H7 (cell line): ENCODE data around the gene SLC7A5. TPM values are rescaled to one million over a fixed set of nuclear protein-coding genes. Genes with fewer than 3 reads are reported as not detected.
"Not testable (repeated sequence)": the region's sequence is repeated elsewhere in the genome, so short reads cannot be mapped to it uniquely, and the experiment has no call there.

ENCODE experiments used
- DNase-seq: peaks from one replicate; pipeline ENCODE4 v3.0.0; 2012
- H3K27me3 ChIP-seq: 2 replicates; pipeline ENCODE4 v1.6.0; 2011; ENCODE audit warnings: mild to moderate bottlenecking, low read length; ENCODE audit not compliant: control insufficient read depth, insufficient read depth
- H3K36me3 ChIP-seq: replicated peaks from 2 replicates; pipeline ENCODE4 v1.5.1; 2011; ENCODE audit warnings: low read length; ENCODE audit not compliant: control insufficient read depth, insufficient read depth
- H3K4me3 ChIP-seq: 2 replicates; pipeline ENCODE4 v1.5.1; 2011; ENCODE audit warnings: low read depth, mild to moderate bottlenecking, control low read depth, low read length, moderate library complexity; ENCODE audit not compliant: insufficient read depth
- total RNA-seq: library from RNA; depleted of rRNA; stranded (reverse); fragments of >200 nt; shearing (Covaris generic); gene quantifications from 2 replicates; pipeline ENCODE4 v1.2.3, GENCODE V29; 2014

The SLC7A5 gene
- total RNA-seq, 1 experiment from 2014 or later = 188 TPM

- DNase-seq = no peak
- Histone ChIP-seq H3K27me3 (no peaks in the 10 kb centered on the region; the same call in 1 of the 2 replicates), H3K36me3 (no peaks in the 10 kb centered on the region), H3K4me3 (no peak overlapping the region)
These were observed 9.4 kb upstream of the SLC7A5 start for GRCh38 chr16:87878704-87879103.

DNA sequence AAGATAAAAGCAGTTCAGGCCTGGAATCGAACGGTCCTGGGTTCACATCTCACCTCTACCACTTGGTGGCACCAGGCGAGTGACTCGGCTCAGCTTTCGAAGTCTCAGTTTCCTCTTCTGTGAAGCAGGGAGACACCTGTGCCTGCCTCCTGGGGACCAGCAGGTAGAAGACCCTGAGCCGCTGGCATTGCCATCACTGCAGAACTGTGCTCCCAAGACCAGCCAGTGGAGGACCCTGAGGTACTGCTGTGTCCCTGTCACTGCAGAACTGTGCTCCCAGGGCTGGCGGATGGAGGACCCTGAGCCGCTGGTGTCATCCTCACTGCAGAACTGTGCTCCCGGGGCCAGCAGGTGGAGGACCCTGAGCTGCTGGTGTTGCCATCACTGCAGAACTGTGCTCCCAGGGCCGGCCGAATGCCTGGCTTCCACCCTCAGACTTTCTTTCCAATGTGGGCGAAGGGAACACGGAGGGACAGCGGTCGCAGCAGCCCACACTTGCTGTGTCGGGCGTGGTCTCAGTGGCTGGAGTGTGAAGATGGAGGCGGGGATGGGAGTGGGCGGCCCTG lies 8.7 kb upstream of the SLC7A5 start:
- H3K27me3 ChIP-seq = no peaks in the 10 kb centered on the region; the same call in 1 of the 2 replicates
- no peak for DNase-seq

DNA sequence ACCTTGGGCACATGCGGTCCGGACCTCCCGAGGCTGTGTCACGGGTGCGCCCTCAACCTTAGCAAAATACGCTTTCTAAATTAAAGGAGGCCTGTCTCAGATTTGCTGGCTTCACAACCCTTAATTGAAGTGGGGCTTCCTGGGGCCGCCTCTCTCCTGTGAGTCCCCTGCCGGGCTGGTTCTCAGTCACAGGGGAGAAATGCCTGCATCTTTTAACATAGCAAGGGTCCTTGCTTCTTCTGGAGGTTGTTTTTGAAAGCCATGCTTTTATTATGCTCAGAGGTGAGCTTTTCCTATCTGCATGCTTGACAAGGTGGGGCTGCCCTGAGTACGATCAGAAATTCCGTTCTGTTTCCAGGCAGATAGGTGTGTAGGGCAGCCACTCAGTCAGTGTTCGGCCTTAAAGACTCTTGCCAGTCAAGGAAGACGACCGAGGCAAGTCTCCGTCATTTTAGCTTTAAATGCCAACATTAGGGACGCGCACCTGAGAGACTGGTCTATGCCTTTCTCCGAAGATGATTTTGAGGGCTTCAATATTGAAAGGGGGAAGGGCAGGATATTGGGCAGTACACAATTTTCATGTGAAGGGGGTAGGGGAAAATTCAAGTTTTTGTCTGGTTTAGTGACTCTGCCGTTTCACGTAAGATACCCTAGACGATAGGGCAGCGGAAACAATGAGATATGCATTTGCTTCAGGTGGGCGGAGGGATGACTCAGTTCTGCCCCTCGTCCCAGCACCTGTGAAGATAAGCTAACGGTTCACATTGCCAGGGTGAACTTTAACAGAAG lies 5.5 kb upstream of the SLC7A5 start:
- Histone ChIP-seq H3K4me3 (no peak overlapping the region), H3K27me3 (no peaks in the 10 kb centered on the region), H3K36me3 (no peaks in the 10 kb centered on the region)
- peak; percentile 77 for DNase-seq

More for the DNA sequence above, 8.7 kb upstream of the SLC7A5 start:
- H3K4me3 ChIP-seq = no peak overlapping the region
- H3K36me3 ChIP-seq = no peaks in the 10 kb centered on the region

DNA sequence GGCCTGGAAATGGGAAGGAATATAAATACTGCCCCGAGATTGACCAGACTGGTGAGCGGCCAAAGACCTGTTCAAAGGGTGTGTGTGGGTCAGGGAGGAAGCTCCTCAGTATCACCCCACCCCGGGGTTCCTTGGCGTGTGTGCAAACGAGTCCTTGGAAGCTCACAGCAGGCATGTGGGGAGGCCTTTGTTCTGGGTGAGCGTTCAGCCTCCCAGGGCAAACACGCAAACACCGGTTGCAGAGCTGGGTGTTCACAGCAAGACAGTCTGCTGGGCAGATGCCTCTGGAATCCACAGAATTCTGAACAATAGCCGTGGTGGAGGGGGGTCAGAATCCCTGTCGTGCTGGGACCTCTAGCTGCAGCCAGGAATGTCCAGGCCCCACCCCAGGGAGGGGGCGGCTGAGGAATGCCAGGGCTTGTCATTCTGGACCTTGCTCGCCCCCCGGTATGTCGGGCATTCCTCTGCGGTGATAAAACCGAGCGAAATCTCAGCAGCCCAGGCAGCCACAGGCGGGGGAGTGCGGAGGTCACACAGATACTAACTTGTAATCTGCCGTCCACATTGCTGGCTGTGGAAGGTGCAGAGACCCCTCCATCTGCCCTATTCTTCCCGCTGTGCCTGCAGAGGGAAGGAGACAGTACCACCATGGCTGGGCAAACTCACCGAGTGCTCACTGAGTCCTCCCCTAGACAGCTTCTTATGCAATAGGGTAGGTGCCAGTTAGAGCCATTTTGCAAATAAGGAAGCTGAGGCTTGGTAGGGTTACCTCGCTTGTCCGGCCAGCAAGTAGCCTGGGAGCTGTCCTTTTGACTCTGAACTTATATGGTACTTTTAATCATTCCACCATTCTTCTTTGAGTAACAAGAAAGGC lies 1.3 kb upstream of the SLC7A5 start:
- peak; percentile 75 for DNase-seq
- H3K4me3 ChIP-seq = not testable (repeated sequence)
- H3K27me3 ChIP-seq = peaks cover 11% of the 10 kb centered on the region

DNA sequence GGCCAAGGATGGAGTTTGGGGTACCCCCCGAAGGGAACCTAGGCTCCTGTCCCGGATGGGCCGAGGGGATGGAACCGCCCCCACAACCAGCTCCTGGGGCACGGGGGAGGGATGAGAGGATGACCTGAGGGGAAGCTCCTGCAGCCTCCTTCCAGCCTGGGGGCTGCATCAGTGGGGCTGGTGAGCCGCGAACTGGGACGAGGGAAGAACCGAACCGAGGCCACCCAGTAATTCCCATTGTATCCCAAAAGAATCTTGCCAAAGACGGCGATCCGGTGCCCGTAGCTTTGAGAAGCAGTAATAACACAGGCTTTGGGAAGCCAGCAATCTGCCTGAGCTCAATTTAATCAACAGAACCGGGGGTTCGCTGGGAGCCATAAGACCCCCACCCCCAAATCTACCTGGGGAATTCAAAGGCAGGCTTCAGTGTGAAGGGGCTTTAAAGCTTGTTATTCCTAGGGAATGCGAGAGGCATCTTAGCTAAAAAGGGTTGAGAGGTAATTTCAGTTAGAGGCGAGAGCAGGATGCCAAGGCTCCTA lies 641 bp upstream of the SLC7A5 start:
- not testable (repeated sequence) for DNase-seq, H3K4me3 ChIP-seq, H3K36me3 ChIP-seq
- peaks cover 11% of the 10 kb centered on the region for H3K27me3 ChIP-seq

More for the DNA sequence above, 1.3 kb upstream of the SLC7A5 start:
- not testable (repeated sequence) for H3K36me3 ChIP-seq

GRCh38 chr16:87868254-87869029 lies 865 bp downstream of the SLC7A5 start:
- H3K36me3 ChIP-seq, DNase-seq: not testable (repeated sequence)
- H3K4me3 ChIP-seq = peak overlapping the region; percentile 79
- peaks cover 11% of the 10 kb centered on the region for H3K27me3 ChIP-seq

DNA sequence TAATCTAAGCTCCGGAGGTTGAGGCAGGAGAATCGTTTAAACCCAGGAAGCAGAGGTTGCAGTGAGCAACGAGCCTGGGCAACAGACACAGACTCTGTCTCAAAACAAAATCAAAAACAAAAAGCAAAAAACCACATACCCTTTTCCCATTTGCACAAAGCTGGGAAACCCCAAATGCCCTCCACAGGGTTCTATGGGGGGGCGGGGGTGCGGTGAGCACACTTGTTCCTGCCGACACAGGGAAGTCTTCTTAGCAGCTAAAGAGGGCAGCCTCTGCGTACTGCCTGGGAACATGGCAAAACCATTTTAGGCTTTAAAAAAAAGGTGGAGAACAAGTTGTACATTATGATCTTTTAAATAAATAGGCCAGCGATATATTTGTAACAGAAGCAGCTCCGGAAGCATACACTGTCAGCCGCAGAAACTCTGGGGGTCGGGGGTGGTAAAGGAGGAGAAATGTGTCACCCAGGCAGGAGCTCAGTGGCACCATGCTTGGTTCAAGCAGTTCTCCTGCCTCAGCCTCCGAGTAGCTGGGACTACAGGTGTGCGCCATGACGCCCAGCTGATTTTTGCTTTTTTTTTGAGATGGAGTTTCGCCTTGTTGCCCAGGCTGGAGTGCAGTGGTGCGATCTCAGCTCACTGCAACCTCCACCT lies 3.3 kb downstream of the SLC7A5 start:
- not testable (repeated sequence) for DNase-seq, H3K36me3 ChIP-seq
- Histone ChIP-seq H3K4me3 (peak overlapping the region; percentile 13; the same call in 1 of the 2 replicates), H3K27me3 (peaks cover 11% of the 10 kb centered on the region)

GRCh38 chr16:87864331-87864989 lies 4.8 kb downstream of the SLC7A5 start:
- DNase-seq = peak; percentile 27
- Histone ChIP-seq H3K27me3 (peaks cover 11% of the 10 kb centered on the region), H3K4me3 (no peak overlapping the region; the same call in 1 of the 2 replicates), H3K36me3 (no peaks in the 10 kb centered on the region; the same call in 1 of the 2 replicates)

GRCh38 chr16:87863327-87863635 lies 6.0 kb downstream of the SLC7A5 start:
- DNase-seq, H3K4me3 ChIP-seq, H3K27me3 ChIP-seq, H3K36me3 ChIP-seq: not testable (repeated sequence)

GRCh38 chr16:87862597-87863326 lies 6.5 kb downstream of the SLC7A5 start:
- not testable (repeated sequence) for H3K36me3 ChIP-seq, H3K4me3 ChIP-seq, DNase-seq, H3K27me3 ChIP-seq

GRCh38 chr16:87861300-87862099 lies 7.8 kb downstream of the SLC7A5 start:
- H3K36me3 ChIP-seq, H3K4me3 ChIP-seq, H3K27me3 ChIP-seq: not testable (repeated sequence)
- DNase-seq = peak; percentile 36
